Kidney (tissue), 14 donors: ENCODE measurements around the gene MCF2L. TPM values are rescaled to one million over a fixed set of nuclear protein-coding genes. Genes with fewer than 3 reads are reported as not detected.
A peak's percentile ranks its signal among the peaks of the same experiment; 100 is the strongest.

Source experiments
- DNase-seq, 5 donors: peaks; one replicate each; pipeline ENCODE4 v3.0.0-alpha.2; 2013 to 2020
- FAIRE-seq: peaks from 2 replicates; lab custom pipeline; 2012; peaks lifted over from hg19 to GRCh38; lab: Jason Lieb, UNC
- H3K27ac ChIP-seq, 2 donors: one replicate each; pipeline ENCODE4 v1.7.0; 2013; ENCODE audit warnings: low read depth in 2 of 2, low read length in 2 of 2, inconsistent platforms in 1 of 2
- H3K27me3 ChIP-seq: one replicate; pipeline ENCODE4 v1.7.1; 2013; ENCODE audit warnings: low read length, inconsistent platforms; ENCODE audit not compliant: control insufficient read depth, insufficient read depth
- H3K36me3 ChIP-seq, 3 donors: one replicate each; pipeline versions ENCODE4 v1.7.0 to v1.7.1; 2013; ENCODE audit warnings: low read length in 3 of 3, control low read depth in 1 of 3, inconsistent platforms in 1 of 3; ENCODE audit not compliant: insufficient read depth in 3 of 3, control insufficient read depth in 2 of 3
- H3K4me1 ChIP-seq, 3 donors: one replicate each; pipeline versions ENCODE4 v1.7.0 to v1.7.1; 2013; ENCODE audit warnings: low read length in 3 of 3, inconsistent platforms in 1 of 3, low read depth in 1 of 3; ENCODE audit not compliant: control insufficient read depth in 2 of 3, insufficient read depth in 2 of 3
- H3K4me3 ChIP-seq, 3 donors: one replicate each; pipeline versions ENCODE4 v1.7.0 to v1.8.1; 2013; ENCODE audit warnings: low read length in 3 of 3, control low read depth in 1 of 3, inconsistent platforms in 1 of 3
- H3K9ac ChIP-seq, 3 donors: one replicate each; pipeline versions ENCODE4 v1.7.0 to v1.7.1; 2013; ENCODE audit warnings: low read length in 3 of 3, control low read depth in 1 of 3, inconsistent platforms in 1 of 3
- H3K9me3 ChIP-seq, 3 donors: one replicate each; pipeline versions ENCODE4 v1.7.0 to v1.7.1; 2013; ENCODE audit warnings: low read length in 3 of 3, control low read depth in 1 of 3, inconsistent platforms in 1 of 3; ENCODE audit not compliant: control insufficient read depth in 2 of 3, insufficient read depth in 1 of 3
- intact Hi-C: fragments of 100-400 bp; cut with DNase I; formaldehyde crosslinking; loops from one replicate; pipeline ENCODE4 v1.11.1; 2022
- polyA plus RNA-seq: library from polyadenylated mRNA; stranded (reverse); fragments of 350-450 nt; fragmentation: Illumina TruSeq; extraction: RNeasy Lipid Tissue Mini Kit (QIAGEN cat#74804); gene quantifications from one replicate; pipeline ENCODE4 v1.2.3, GENCODE V29; 2014; ENCODE audit warnings: low read depth, low replicate concordance; ENCODE audit not compliant: insufficient read depth
- total RNA-seq: library from RNA; stranded (reverse); fragmentation: NEBNext Ultra II Directional; extraction: Animal tissue kit (Norgen Biotek cat#: 25700); gene quantifications from one replicate; pipeline ENCODE4 v1.2.1, GENCODE V29; 2021
- TF ChIP-seq, protein P1 (sequence below): IDR thresholded peaks from 3 replicates; pipeline ENCODE4 v1.5.1; 2012; ENCODE audit warnings: mild to moderate bottlenecking, moderate library complexity, borderline replicate concordance; ENCODE audit not compliant: insufficient read depth; ENCODE audit errors: extremely low read depth
- donor health status: control.
- donor health status: control.
- donor health status: control.
- donor health status: control.
- donor health status: control.
- donor health status: DM: yes; HTN: yes; CAD: no.
- donor health status: Normal renal cell carcinoma (clear cell type).

MCF2L gene
- total and polyA plus RNA-seq, 2 donors from 2014 or later = 12.1 to 61.9 TPM

GRCh38 chr13:113093580-113094409 lies 124.8 kb downstream of the MCF2L start:
- H3K27ac ChIP-seq = no peak overlapping the region
- peaks cover under 1% of the 10 kb centered on the region for H3K27me3 ChIP-seq
- no peaks in the 10 kb centered on the region for H3K9me3 ChIP-seq
- intact Hi-C loops = no loop called here
- TF ChIP-seq, protein P1, sequence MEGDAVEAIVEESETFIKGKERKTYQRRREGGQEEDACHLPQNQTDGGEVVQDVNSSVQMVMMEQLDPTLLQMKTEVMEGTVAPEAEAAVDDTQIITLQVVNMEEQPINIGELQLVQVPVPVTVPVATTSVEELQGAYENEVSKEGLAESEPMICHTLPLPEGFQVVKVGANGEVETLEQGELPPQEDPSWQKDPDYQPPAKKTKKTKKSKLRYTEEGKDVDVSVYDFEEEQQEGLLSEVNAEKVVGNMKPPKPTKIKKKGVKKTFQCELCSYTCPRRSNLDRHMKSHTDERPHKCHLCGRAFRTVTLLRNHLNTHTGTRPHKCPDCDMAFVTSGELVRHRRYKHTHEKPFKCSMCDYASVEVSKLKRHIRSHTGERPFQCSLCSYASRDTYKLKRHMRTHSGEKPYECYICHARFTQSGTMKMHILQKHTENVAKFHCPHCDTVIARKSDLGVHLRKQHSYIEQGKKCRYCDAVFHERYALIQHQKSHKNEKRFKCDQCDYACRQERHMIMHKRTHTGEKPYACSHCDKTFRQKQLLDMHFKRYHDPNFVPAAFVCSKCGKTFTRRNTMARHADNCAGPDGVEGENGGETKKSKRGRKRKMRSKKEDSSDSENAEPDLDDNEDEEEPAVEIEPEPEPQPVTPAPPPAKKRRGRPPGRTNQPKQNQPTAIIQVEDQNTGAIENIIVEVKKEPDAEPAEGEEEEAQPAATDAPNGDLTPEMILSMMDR = no peak
- peaks cover 0 to 9% (median 0%) of the 10 kb centered on the region in 3 donors for H3K36me3 ChIP-seq
- no peak overlapping the region for H3K9ac ChIP-seq
- peak in 3 of 5 donors; percentile 37 to 49 (median 39) for DNase-seq
- FAIRE-seq = no peak
- no peaks in the 10 kb centered on the region for H3K4me1 ChIP-seq
- no peak overlapping the region for H3K4me3 ChIP-seq

DNA sequence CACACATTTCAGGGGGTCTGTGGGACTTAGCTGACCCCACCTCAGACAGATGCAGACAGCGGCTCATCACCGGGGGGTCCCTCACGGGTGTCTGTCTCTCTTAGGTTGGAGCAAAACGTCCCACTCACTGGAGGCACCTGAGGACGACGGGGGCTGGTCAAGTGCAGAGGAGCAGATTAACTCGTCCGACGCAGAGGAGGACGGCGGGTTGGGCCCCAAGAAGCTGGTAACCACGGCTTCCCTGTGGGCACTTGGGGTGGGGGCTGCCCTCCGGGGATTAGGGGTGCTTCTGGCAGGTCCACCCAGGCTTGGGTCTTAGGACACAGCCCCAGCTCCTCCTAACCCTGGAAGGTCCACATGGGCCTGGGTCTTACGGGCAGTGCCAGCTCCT lies 125.4 kb downstream of the MCF2L start:
- FAIRE-seq = no peak

DNA sequence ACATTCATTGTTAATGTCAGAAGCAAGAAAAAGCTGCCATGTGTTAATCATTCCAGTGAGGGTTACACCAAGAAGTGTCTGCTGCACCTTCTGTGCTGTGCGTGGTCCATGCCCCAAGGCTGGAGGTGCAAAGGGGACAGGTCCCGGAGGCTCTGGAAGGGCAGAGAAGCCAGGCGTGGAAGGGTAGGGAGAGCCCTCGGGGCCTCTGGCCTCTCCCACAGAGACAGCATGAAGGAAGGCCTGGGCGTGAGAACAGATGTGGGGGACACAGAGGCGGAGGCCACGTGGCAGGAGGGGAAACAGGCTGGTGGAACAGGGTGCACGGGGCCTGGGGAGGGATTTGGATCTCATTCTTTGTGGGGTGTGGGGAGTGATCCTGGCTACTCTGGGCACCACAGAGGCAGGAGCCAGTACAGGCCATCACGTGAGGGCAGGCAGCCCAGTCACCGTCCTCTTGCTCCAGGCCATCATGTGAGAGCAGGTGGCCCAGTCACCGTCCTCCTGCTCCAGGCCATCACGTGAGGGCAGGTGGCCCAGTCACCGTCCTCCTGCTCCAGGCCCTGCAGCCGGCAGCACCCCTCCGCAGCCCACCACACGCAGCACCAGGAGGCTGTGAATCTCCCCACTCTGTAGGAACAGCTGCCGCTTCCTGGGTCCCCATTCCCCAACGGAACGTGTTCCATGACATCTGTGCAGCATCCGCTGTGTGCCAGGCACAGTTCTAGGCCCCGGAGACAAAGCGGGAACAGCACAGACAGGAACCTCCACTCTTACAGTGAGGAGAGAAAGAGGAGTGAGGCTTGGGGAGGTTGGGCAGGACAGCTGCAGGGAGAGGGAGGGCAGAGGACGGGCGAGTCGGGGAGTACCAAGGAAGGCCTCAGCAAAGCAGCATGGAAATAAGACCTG lies 126.4 kb downstream of the MCF2L start:
- DNase-seq (peak in 1 of 5 donors; percentile 59), FAIRE-seq (no peak)
- peaks cover 6% of the 10 kb centered on the region for H3K27me3 ChIP-seq
- peaks cover 0 to 9% (median 0%) of the 10 kb centered on the region in 3 donors for H3K36me3 ChIP-seq
- no peaks in the 10 kb centered on the region for H3K4me1 ChIP-seq
- intact Hi-C loops = no loop called here
- H3K4me3 ChIP-seq = no peak overlapping the region
- no peak overlapping the region for H3K9ac ChIP-seq
- no peaks in the 10 kb centered on the region for H3K9me3 ChIP-seq
- TF ChIP-seq, protein P1 = no peak
- H3K27ac ChIP-seq = no peak overlapping the region

More for the DNA sequence above, 125.4 kb downstream of the MCF2L start:
- no peak for DNase-seq
- Histone ChIP-seq H3K36me3 (peaks cover 0 to 9% (median 0%) of the 10 kb centered on the region in 3 donors), H3K9me3 (no peaks in the 10 kb centered on the region), H3K9ac (no peak overlapping the region), H3K4me1 (no peaks in the 10 kb centered on the region), H3K4me3 (no peak overlapping the region), H3K27ac (no peak overlapping the region), H3K27me3 (peaks cover 6% of the 10 kb centered on the region)
- intact Hi-C loops = no loop called here
- TF ChIP-seq, protein P1 = no peak
